GM19023 (cell line): Measurements from ENCODE around the gene FAU.

Experiments used
- ATAC-seq: cut with Tn5 transposase; IDR thresholded peaks from one replicate; pipeline ENCODE4 v1.9.1; 2021; ENCODE audit warnings: mild to moderate bottlenecking, moderate library complexity; ENCODE audit not compliant: unreplicated experiment

FAU gene

GRCh38 chr11:65136515-65137096, 14.7 kb upstream of the FAU start:
- ATAC-seq, result no peak

DNA sequence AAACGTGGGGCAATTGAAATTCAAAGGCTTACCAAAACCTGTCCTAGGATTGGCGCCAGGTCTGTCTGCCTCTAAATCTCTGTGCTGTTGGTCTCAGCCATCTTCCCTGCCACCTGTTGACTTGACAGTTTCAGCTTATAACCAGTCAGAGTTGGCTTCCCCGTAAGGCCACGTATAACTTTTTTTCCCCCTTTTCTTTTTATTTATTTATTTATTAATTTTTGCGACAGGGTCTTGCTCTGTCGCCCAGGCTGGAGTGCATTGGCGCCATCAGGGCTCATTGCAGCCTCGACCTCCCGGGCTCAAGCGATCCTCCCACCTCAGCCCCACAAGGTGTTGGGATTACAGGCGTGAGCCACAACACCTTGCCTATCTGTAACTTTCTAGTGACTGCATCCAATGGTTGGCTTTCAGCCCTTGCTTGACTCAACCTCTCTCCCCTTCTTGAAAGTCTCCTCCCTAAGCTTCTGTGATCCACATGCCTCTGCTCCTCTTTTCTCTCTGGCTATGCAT, 13.8 kb upstream of the FAU start:
- no peak for ATAC-seq

DNA sequence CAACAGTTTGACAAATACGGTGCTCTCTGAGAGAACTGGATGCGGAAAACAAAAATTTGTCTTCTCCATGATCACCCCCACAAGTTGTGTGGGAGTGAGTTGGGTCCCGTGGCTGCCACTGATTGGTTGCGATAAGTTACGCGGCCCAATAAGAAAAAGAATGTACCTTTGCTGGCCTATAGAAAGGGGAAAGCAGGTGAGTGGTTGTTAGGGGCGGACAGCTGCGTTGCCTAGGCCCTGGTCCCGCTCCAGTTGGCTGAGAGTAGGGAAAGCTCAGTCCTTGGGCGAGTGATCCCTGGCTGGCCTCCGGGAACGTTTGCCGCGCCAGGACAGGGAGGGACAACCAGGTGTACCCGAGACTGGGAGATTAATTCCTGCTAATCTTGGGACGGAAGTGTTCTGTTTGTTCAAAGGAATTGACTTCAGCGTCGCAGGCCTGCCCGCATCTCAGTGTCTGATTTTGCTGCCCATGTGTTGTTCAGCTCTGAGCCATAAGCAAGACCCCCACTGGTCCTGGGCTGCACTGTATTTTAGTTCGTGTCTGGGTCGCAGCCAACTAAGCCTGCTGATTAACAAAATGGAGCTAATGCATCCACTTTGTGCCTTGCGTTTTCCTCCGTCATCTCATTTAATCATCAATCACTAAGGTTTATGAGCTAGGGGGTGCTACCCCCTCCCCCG, 13.2 kb upstream of the FAU start:
- peak; percentile 65 for ATAC-seq

GRCh38 chr11:65134240-65134951, 12.5 kb upstream of the FAU start, which contains the start of gene SYVN1:
TSS of gene SYVN1 (minus strand) at chr11:65134519. CDS start at chr11:65133601, 918 bp downstream.
- peak; percentile 63 for ATAC-seq

DNA sequence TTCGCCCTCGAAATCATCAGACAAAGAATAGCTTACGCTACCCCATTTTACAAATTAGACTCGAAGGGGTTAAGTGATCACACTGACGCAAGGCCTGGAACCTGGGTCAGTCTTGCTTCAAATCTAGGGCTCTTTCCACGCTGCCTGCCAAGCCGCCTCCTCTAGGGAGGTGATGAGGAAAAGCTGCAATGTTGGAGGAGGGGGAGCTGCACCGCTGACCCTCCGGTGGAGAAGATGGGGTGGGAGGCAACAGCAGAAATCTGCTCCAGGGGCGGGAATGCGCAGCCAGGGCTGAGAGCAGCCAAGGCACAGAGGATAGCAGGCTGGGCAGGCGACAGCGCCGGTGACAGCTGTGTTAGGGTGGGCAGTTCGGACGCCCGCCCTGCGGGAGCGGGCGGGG, 11.8 kb upstream of the FAU start:
- ATAC-seq, result no peak

- ATAC-seq, result no peak
These were observed 11.2 kb upstream of the FAU start for GRCh38 chr11:65132988-65133700.

DNA sequence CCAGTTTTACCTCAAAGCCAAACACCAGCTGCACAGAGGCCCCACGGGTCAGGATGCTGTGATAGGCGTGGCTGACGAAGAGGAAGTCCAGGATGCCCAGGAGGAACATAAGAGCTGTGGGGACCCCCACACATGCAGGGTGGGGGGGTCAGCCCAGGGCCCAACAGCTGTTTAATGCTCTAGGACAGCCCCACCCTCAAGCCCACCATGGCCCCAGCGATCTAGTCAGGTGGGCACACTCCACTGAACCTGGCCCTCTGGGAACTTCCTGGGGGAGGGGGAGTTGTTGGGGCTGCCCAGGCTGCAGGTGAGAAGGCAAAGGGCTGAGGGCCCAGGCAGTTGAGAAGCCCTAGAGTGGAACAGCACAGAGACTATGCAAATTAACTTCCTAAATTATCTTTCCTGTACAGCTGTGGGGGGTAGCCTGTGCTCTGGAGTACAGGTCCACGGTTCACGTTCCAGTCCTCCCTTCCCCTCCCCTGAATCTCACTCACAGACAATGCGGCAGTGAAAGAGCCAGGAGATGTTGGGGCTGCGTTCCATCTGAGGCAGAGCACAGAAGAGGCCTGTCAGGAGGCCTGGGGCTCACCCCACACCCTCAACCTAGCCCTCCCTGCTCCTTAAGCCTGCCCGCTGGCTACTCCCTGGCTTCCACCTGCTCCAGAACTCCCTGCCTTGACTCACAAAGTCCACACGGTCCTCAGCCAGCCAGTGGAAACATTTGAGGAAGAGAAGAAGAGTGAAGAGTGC, 10.5 kb upstream of the FAU start:
- ATAC-seq, result peak; percentile 36

DNA sequence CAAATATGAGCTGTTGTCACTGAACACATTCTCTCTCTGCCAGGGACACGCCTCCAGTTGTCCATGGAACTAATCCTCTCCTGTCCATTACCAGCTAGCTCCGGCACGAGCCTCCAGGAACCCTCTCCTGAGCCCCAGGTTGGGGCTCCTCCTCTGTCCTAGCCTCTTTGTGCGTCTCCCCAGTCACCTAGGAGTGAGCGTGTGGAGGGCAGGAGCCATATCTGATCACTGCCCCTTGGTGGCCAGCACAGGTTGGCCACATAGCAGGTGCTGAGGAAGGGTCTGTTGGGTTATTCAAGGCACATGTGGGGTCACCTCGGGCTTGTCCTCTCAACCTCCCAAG, 9.9 kb upstream of the FAU start:
- ATAC-seq, result no peak

DNA sequence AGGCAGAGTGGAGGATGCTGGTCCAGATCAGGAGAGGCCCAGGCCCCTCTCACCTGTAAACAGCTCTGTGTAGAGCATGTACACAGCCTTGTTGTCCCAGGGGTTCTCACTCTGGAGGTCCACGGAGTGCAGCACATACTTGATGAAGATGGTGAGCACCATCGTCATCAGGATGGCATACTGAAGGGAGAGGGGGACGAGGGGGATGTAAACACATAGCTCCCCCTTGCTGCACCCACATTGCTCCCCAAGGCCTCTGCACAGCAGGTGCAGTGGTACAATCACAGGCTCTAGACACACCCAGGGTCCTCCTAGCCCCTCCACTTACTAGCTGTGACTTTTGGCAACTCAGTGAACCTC, 9.5 kb upstream of the FAU start:
- ATAC-seq, result no peak

GRCh38 chr11:65130631-65131416, 8.9 kb upstream of the FAU start:
- ATAC-seq, result no peak

GRCh38 chr11:65129649-65130441, 7.9 kb upstream of the FAU start:
- ATAC-seq, result no peak

GRCh38 chr11:65128182-65129145, 6.5 kb upstream of the FAU start:
- no peak for ATAC-seq

- ATAC-seq, result no peak
These were observed 5.7 kb upstream of the FAU start for GRCh38 chr11:65127473-65128181.

DNA sequence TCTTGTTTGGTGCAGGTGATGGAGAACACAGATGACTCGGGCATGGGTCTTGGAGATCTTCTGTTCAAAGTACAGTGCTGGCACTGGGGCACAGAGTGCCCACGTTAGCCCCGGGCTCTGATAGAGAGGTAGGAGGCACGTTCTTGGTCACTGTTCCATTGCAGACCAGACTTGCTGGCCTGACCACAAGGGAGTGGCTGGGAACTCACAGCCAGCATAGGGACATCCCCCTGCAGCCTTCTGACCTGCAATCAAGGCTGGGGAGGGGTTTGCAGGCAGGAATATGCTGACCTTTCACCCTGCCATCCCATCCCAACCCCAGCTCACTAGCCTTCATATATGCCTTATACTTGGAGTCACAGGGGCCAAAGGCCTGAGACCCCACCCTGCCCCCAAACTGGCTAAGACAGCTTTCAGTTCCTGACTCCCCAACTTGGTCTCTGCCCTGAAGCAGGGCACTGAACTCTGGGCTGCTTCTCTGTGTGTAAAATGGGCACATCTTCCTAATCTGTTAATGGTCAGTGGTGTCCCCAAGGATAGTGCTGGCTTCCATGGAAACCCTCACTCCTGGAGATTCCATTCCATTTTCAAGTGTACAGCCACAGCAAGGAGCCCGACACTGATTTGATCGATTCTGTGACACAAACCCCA, 4.8 kb upstream of the FAU start:
- no peak for ATAC-seq

- ATAC-seq, result no peak
These were observed 3.5 kb upstream of the FAU start for GRCh38 chr11:65125197-65126056.
